Non-pigmented ciliary epithelial cell (primary cell): ENCODE results near the gene A3GALT2.

Source experiments
- DNase-seq: peaks from one replicate; pipeline ENCODE4 v3.0.0-alpha.2; 2010; ENCODE audit warnings: low read depth

The A3GALT2 gene

DNA sequence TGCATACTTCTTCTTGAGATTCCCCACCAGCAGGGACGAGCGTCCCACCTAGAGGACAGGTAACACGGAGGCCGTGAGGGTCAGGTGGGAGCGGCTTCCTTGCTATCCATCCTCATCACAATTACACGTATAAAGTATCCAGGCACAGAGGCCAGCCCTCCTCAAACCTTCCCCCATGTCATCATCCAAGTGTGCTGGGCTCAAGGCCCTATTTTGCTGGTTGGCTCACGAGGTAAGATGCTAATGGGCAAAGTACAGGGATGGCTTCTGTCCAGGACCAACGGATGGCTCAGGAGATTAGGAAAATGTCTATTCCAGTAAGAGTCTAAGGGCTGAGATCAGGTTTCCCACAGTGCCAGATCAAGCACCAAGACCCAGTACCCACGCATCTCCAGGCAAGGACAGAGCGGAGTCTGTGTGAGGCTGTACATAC, 11.5 kb upstream of the A3GALT2 start:
- no peak for DNase-seq

DNA sequence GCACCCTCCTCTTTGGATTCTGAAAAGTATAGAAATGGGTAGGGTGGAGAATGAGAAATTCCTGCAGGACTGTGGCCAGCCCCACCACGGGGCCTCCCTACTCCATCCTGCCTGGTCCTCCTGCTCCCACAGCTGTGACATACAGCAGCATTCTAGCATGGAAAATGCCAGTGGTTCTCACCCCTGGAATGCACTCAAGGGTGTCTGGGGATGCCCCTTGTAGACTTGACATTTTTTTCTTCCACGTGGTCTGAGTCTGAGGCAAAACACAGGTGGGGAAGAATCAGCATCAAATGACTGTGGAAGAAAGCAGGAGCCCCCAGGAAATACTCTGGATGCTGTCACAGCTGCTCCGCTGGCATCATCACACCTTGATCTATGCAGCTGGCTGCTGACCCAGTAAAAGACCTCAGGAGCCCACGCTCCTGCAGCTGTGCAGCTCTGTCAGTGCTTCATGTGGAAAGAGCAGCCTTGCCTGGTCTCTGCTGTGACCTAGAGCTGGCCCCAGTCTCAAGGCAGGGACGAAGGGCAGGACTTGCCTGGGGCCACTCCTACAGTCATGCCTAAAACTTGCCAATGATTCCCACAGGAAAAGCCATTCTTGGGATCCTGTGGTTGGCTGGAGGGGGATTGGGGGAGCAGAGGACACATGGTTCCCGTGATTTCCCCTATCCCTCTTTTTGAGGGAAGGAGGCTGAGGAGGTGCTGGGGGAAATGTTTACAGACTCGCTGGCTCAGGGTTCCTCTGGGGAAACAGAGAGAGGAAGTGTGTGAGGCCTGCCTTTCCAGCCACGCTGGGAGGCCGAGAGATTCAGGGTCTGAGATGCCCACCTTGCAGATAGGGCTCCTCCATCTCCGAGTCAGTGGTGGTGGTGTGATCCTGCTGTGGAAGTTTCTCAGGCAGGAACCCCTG, 10.8 kb upstream of the A3GALT2 start:
- DNase-seq, result no peak

DNA sequence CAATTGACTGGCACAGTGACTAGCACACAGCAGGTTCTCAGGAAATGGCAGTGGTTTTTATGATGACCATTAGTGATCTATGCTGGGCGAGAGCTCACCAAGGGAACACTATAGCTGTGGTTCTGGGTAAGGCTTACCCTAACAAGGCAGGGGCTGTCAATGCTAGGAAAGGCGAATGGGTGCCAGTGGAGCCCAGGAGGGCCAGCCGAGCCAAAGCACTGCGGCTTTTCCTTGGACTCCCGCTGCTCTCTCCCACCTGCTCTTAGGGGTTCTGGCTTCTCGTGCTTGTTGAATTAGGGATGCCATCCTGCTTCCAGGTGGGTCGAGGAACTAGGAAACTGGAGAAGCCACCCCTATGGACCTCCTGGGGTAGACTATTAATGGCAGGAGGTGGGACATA, 10.0 kb upstream of the A3GALT2 start:
- DNase-seq, result no peak

DNA sequence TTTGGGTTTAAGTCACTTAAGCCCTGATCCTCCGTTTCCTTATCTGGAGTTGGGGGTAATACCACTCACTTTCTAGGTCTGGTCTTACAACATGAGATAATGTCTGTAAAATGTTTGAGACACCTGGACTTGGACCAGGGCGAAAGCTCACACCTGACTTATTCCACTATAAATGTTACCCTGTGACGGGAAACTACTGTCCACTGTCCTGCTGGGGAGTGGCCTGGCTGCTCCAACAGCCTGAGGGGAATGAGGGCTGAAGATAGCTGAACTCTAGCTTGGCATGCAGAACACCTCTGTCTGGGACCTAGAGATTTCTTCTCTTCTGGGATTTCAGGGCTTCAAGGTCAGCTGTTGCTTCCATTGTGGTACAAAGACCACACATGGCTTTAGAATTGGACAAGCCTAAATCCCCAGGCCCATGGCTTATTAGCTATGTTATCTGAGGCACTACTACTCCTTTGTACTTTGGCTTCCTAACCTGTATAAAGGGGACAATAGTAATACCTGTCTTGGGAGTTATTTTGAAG, 9.5 kb upstream of the A3GALT2 start:
- DNase-seq, result no peak

DNA sequence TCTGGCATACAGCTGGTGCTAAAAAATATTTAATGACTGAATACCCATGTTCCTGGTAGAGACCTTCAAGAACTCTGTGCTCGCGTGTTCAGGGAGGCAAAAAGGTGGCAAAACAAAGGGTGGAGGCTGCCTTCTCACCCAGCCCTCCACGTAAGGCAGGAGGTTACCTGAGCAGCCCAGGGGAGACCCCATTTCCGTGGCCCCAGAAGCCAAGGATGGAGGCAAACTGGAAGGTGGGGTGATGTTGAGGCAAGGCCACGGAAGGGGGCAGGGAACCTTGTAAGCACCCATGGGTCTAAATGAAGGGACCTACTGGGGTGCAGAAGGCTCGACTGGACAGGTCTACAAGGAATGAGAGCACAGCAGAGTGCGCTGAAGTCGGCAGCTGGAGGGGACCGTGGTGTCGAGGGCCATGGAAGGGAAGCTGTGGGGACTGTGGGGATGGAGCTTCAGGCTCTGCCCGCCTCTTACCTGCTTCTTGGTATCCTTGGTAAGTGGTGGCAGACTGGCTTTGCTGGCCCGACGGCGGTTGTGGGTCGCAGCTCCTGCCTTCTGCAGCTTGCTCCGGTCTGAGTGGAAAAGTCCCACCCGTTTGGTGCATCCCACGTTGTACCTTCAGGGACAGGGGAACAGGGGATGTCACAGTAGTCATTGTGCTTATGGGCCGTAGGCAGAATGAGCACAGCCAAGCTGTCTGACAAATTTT, 8.9 kb upstream of the A3GALT2 start:
- no peak for DNase-seq

DNA sequence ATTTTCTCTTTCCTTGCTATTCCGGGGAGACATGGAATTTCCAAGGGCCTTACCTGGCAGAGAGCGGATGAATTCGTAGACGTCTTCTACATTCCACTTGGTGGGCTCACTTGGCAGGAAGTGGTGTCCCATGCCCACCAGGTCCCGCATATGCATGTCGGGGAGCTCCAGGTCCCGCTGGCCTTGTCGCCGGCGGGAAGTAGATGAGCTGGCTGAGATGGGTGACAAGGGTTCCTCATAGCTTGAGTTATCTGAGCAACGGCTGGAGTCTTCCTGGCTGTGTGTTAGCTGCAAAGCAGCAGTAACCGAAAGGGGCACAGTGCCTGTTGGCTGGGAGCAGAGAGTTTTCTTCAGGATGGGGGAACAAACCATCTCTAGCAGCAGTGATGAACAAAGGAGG, 7.9 kb upstream of the A3GALT2 start:
- DNase-seq, result no peak

DNA sequence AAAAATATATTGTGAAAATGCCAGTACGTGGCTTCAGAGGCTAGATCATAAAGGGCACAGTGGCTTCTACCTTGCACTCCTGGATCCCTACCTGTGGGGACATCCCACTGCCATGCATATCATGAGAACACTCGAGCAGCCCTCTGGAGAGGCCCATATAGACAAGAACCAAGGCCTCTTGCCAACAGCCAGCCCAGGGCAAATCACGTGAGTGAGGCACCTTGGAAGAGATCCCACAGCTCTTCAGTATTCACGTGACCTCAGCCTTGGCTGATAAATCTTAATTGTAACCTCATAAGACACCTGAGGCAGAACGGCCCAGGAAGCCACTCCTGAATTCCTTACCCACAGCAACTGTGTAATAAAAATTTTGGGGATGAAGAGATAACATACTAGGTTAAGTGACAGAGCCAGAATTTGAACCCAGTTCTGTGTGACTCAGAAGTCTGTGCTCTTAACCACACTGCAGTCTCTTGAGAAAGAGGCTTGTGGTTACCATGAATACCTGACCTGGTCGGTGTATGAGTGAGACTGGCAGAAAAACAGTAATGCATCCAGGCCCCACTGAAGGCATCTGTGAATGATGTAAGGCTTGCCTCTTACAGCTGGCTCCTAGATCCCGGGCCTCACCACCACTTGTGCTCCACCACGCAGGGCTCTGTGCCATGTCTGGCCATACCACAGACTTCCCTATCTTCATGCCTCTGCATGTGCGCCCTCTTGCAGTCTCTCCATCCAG, 6.9 kb upstream of the A3GALT2 start:
- DNase-seq, result peak; percentile 97

DNA sequence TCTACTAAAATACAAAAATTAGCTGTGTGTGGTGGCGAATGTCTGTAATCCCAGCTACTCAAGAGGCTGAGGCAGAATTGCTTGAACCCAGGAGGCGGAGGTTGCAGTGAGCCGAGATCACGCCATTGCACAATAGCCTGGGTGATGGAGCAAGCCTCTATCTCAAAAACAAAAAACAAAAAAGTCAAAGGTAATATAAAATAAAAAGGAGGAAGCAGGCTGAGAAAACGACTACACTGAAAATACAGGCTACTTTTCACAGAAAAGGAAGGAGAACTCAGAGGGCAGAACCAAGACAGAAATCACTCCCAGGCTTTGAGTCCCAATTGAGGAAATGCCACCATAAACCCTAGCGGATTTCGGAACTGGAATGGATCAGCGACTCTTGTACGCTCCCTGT, 5.9 kb upstream of the A3GALT2 start:
- DNase-seq, result no peak

DNA sequence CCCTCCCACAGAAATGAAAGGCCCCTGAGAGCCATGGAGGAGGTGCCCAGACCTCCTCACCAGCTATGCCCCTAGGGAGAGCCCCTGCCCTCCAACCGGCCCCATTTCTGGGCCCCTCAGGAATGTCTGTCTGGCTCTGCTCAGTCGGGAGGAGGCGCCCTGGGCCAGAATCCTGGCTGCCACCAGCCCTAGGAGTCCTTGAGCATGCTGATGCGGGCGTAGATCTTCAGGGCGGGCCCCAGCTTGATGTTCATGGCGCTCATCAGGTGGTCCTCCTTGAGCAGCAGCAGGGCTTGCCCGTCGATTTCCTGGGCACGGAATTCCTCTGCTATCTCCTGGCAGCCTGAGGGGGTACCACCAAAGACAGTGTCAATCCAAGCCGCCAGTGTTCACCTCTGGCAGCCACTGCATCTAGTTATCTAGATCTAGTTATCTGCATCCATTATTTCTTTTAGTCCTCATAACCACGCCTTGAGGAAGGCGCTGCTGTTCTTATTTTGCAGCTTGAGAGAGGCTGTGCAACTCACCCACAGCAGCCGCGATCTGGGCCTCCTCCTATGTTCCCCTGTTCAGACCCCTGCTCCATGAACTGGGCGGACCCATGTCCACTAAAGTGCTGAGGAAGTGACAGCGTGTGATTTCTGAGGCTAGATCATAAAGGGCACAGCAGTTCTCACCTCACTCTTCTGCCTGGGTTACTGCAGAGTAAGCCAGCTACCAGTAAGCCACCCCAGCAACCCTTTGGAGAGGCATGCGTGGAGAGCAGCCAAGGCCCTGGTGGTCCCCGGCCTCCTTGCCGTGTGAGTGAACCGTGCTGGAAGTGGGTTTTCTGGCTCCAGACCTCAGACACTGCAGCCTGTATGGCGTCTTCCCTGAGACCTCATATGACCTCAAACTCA, 4.0 kb upstream of the A3GALT2 start:
- no peak for DNase-seq

DNA sequence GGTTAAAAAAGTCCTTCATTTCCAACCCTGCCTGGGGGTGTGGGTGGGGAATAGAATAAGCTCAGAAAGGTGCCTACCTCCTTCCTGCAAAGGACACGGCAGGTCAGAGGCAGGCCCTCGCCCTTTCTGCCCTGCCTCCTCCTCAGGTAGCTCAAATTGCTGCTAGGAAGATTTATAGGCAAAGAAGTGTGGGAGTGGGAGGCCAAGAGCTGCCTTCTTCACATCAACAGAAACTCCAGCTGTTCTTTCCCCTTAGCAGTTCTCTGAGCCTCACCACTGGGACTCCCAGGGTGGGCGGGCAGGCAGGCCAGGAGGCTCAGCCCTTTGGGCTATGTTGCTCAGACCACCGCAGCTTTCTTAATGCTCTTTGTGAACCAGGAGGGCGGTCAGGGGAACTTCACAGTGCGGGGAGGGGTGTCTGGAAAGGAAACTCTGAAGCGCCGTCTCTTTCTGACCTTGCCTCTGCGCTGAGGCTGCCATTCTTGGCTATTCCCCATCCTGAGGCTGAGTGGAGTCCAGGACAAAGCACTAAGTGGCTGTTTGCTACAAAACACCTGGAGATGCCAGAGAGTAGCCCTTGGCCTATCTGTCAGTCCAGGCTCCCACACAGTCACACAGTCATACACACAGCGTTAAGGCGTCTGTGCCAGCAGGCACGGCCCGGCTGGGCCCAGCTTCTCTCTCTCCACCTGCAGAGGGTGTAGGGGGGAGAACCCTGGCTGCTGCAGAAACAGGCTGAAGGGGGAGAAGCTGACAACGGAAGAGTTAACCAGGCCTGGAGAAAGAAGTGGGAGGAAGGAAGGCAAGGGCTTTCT, 3.0 kb upstream of the A3GALT2 start:
- no peak for DNase-seq

DNA sequence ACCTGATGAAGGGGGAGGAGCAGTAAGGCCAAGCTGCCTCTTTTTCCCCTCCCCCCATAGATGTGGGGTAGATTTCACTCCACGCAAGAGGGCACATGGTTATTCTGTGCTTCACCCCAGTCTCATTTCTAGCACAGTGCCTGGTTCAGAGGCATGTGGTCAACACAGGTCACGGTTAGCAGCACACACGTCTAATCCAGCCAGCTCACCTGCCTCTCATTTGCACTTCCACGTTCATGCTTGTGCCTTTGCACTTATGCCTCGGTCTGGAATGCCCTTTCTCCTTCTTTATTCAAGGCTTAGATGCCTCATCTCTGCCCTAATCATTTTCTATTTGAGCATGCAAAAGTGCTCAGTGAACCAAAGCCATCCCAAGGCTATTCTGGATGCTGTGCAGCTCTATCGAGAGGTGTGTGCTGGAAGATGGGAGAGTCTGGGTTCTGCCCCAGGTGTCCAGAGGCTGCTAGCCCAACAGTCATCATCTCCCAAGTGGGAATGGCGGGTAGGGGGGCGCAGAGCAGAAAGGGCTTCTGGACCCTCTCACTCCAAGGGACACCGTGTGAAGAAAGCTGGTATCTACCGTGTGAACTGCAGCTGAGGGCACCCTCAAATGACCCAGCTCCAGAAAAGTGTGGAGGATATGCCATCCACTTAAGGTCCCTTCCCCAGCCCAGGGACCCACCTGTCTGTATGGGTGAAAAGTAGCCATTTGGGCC, 2.1 kb upstream of the A3GALT2 start:
- no peak for DNase-seq

DNA sequence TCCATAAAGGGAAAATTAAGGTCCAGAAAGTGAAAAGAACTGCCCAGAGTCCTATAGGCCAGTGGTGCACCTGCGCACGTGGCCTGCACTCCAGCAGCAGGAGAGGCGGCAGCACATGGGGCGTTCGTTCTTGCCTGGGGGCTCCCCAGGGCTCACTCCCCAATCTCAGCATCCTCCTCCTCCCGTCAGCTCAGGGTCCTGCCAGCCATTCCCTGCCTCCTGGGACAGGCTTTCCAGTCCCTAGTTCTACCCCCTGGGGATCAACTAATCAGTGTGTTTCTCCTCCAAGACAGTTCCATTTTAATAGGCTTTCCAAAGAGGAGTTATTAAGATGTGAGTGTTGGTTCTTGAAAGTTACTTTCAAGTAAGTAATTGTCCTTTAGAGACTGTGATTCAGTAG, 1.2 kb upstream of the A3GALT2 start:
- no peak for DNase-seq

DNA sequence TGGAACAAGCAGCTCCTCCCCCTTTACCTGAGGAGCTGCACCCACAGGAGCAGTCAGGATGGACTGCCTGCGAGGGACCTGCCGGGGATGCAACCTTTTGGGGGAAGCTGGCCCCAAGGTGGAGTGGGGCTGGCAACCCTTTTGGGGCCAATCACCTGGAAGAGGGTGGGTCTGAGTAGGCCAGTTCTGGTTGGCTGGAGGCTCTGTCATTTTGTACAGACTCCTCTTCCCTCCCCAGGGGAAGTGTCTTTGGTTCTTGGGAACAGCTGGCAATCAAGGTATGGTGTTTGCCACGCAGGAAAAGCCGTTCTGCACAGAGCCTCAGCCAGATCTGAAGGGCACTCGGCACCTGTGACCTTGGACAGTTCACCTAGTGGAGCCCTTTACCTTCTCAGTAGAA, 280 bp upstream of the A3GALT2 start:
- DNase-seq, result no peak

DNA sequence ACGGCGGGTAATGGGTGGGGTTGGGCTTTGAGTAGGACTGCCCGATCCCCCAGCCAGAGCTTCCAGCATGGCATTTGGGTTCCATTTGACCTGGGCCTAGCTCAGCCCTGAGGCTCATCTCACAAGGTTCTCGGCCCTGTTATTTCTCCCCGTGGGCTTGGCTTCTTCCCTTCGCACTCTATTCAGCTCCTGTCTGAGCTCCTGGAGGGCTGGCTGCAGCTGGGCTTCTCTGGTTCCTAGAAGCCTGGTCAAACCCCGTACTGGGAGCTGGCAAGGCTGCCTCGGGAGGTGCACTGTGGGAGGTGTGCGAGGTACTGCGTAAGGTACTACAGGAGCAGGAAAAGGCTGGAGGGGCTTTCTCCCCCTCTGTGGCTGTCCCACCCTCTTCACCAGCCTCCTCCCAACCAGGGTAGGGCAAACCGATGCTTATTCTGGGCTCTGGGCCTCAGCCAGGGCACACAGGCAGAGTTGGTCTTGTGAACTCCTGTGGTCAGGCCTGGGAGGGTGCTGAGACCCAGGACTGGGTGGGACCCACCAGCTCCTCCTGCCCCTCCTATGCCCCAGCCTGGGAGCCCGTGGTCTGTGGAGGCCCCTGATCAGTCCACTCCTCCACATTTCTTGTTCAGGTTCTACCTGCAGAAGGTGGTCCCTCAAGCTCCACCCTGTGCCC, 814 bp downstream of the A3GALT2 start:
- no peak for DNase-seq

DNA sequence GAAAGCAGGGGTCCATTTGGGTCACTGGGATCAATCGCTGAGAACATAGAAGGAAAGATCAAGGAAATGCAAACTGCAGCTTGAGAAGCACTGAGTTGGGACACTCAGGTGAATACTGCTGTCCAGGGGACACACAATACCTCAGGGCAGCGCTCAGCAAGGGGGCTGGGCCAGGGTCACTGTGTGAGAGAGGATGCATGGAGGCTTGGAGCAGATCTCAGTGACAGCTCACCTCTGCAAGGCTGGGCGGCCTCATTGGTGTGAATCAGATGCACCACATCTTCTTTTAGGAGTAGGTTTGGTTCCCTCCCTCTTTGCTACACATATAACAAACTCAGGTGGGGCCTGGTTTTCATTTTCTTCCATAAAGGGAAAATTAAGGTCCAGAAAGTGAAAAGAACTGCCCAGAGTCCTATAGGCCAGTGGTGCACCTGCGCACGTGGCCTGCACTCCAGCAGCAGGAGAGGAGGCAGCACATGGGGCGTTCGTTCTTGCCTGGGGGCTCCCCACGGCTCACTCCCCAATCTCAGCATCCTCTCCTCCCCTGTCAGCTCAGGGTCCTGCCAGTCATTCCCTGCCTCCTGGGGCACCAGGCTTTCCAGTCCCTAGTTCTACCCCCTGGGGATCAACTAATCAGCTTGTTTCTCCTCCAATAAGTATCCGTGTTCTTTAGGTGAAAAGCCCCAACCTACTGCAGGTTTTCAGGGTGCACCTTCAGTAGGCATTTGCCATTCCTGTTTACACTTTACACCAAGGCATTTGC, 1.5 kb downstream of the A3GALT2 start:
- no peak for DNase-seq

DNA sequence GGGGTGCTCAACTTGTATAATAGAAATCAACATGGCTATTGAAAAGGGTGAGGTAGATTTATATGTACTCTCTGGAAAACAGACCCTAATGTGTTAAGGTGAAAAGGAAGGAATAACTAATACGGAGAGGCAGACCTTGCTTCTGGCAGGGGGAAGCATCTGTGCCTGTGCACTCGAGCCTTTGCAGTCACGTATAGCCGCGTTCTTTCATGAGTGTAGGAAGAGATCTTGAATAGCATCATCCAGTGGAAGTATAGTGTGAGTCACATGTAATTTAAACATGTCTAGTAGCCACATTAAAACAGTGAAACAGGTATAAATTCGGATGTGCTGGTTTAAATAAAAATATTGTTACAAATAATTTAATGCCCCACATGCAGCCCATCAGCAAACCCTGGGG, 3.0 kb downstream of the A3GALT2 start:
- DNase-seq, result no peak

DNA sequence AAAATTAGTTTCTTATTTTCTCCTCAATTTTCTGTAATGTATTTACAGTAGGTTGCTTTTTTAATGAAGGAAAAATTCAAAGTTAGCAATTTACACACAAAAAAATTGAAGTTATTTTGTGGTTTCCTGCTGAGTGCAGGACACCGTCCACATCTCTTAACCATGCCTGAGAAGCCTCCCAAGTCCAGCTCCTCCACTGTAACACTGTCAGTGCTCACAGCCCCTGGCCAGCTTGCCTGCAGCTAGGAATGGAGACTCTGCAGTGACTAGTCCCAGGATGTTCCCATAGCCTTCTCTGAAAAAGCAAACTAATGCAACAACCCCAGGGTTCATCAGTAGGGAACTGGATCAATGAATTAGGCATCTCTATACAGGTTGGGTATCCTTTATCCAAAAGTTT, 3.5 kb downstream of the A3GALT2 start:
- DNase-seq, result no peak

DNA sequence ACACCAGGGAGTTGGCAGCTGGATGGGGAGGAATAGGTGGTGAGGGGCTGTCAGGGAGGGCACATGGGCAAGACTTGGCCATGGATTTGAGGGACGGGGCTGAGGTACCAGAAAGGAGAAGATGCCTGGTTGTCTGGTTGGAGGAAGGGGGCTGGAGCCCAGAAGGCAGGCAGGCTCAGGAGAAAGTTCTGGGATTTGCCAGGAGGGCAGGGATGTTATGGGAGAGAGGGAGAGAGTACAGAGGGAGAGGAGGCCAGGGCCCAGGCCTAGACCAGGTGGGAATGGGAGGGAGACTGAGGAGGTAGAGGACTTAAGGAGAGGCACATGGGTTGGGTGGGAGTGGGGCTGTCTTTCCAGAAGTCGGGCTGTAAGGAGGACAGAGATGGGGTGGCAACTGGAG, 4.3 kb downstream of the A3GALT2 start:
- no peak for DNase-seq

DNA sequence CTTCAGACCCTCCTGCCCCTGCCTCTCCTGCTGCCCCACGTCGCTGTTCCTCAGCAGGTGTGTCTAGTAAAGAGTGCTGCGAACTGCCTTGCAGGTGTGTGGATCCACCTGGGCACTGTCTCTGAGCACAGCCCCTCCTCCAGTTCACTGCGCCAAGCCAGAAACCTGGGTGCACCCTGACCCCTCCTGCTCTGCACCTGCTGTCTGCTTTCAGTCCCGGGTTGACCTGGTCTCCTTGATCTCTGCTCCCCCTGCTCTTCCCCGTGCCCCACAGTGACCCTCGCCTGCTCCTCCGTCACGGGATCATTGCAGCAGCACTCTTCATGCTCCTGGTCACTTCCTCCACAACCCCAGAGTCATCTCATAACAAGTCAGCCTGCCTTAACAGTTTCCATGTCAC, 6.5 kb downstream of the A3GALT2 start:
- no peak for DNase-seq
